PC-3 (cell line): ENCODE data around the gene NMUR1.

Experiments
- CTCF ChIP-seq: fragments of 300-600 bp; sonication (generic); conservative IDR thresholded peaks from 2 replicates; pipeline ENCODE4 v1.5.1; 2017; ENCODE audit warnings: antibody characterized with exemption, low read depth, mild to moderate bottlenecking, low read length
- EZH2 ChIP-seq: fragments of 300-600 bp; sonication (generic); IDR thresholded peaks from one replicate; pipeline ENCODE4 v1.6.1; 2017; ENCODE audit warnings: antibody characterized with exemption, mild to moderate bottlenecking, low read length; ENCODE audit not compliant: unreplicated experiment

GRCh38 chr2:231476920-231477319 is 53.3 kb downstream of the NMUR1 start:
- TF ChIP-seq CTCF (no peak), EZH2 (no peak)
